CD4-positive, alpha-beta memory T cell (primary cell): ENCODE measurements around the gene IFNGR1. TPM values are rescaled to one million over a fixed set of nuclear protein-coding genes. Genes with fewer than 3 reads are reported as not detected.

Experiments used
- CTCF ChIA-PET: fragments of 350-600 bp; sonication (Branson Sonifier 250); formaldehyde crosslinking; loops from one replicate; lab custom pipeline; 2021; ENCODE audit warnings: inconsistent platforms; ENCODE audit not compliant: partially characterized antibody; lab: Charles Lee
- POLR2A ChIA-PET: fragments of 350-600 bp; sonication (Branson Sonifier 250); formaldehyde crosslinking; loops from one replicate; lab custom pipeline; 2021; ENCODE audit not compliant: partially characterized antibody; lab: Charles Lee
- DNase-seq, 5 donors: peaks; one replicate each; pipeline versions ENCODE4 v3.0.0 to v3.0.0-alpha.2; 2020 to 2022; ENCODE audit warnings: mixed read lengths in 1 of 5
- H3K27ac ChIP-seq: one replicate; pipeline ENCODE4 v1.7.0; 2013; ENCODE audit warnings: low read depth, low read length
- H3K27me3 ChIP-seq: 2 replicates; pipeline ENCODE4 v1.7.0; 2013; ENCODE audit warnings: mild to moderate bottlenecking, low read length, moderate library complexity; ENCODE audit not compliant: insufficient read depth
- H3K36me3 ChIP-seq: 2 replicates; pipeline ENCODE4 v1.7.0; 2013; ENCODE audit warnings: mild to moderate bottlenecking, low read length, moderate library complexity; ENCODE audit not compliant: insufficient read depth
- H3K4me1 ChIP-seq: 2 replicates; pipeline ENCODE4 v1.7.0; 2013; ENCODE audit warnings: mild to moderate bottlenecking, low read length, moderate library complexity; ENCODE audit not compliant: insufficient read depth
- H3K4me3 ChIP-seq, 2 donors: one replicate each; pipeline ENCODE4 v1.7.0; 2013; ENCODE audit warnings: low read length in 2 of 2, mild to moderate bottlenecking in 1 of 2
- H3K9me3 ChIP-seq, 2 donors: one replicate each; pipeline ENCODE4 v1.7.0; 2013; ENCODE audit warnings: low read length in 2 of 2, control low read depth in 1 of 2; ENCODE audit not compliant: control insufficient read depth in 1 of 2
- H3K27ac Mint-ChIP-seq, 7 donors: one replicate each; pipeline ENCODE4 v1.8.0; 2020 to 2021; ENCODE audit warnings: mixed read lengths in 7 of 7, mild to moderate bottlenecking in 6 of 7, inconsistent platforms in 3 of 7, moderate library complexity in 3 of 7
- H3K27me3 Mint-ChIP-seq, 2 donors: one replicate each; pipeline ENCODE4 v1.8.0; 2020 to 2021; ENCODE audit warnings: mixed read lengths in 2 of 2
- H3K36me3 Mint-ChIP-seq, 2 donors: one replicate each; pipeline ENCODE4 v1.8.0; 2020 to 2021; ENCODE audit warnings: mixed read lengths in 2 of 2, inconsistent platforms in 1 of 2, mild to moderate bottlenecking in 1 of 2
- H3K4me1 Mint-ChIP-seq, 4 donors: one replicate each; pipeline ENCODE4 v1.8.0; 2020 to 2021; ENCODE audit warnings: mixed read lengths in 4 of 4, mild to moderate bottlenecking in 1 of 4
- H3K4me3 Mint-ChIP-seq, 8 donors: one replicate each; pipeline ENCODE4 v1.8.0; 2020 to 2021; ENCODE audit warnings: mixed read lengths in 8 of 8, mild to moderate bottlenecking in 7 of 8, moderate library complexity in 6 of 8, inconsistent platforms in 3 of 8
- H3K9me3 Mint-ChIP-seq, 8 donors: one replicate each; pipeline ENCODE4 v1.8.0; 2020 to 2021; ENCODE audit warnings: mixed read lengths in 8 of 8, mild to moderate bottlenecking in 5 of 8, inconsistent platforms in 3 of 8, moderate library complexity in 1 of 8
- intact Hi-C: fragments of 100-400 bp; cut with micrococcal nuclease; formaldehyde crosslinking; loops from one replicate; pipeline ENCODE4 v1.15.1; 2023
- polyA plus RNA-seq, 2 donors: library from polyadenylated mRNA; unstranded; fragments of 300-500 nt; fragmentation: Illumina TruSeq; gene quantifications; one replicate each; pipeline ENCODE4 v1.2.3, GENCODE V29; 2021
- total RNA-seq, 2 experiments: library from RNA; stranded (reverse); gene quantifications; one replicate each; pipeline ENCODE4 v1.2.3, GENCODE V29; 2021

Gene IFNGR1
- total and polyA plus RNA-seq, 4 experiments from 2014 or later = 38.3 to 57.9 (median 39.9) TPM

- Mint-ChIP-seq H3K36me3 (peaks cover 0 to 6% of the 10 kb centered on the region in 2 donors), H3K4me3 (no peak overlapping the region), H3K27ac (no peak overlapping the region), H3K27me3 (no peaks in the 10 kb centered on the region), H3K4me1 (peaks cover 34 to 54% (median 46%) of the 10 kb centered on the region in 4 donors), H3K9me3 (peaks cover 2 to 11% (median 6%) of the 10 kb centered on the region in 8 donors)
- POLR2A ChIA-PET = interaction anchor here (0.8 kb wide), 1 partner anchor 16 kb away, joined by 4 read pairs; no protein-coding TSS in a partner anchor
- Histone ChIP-seq H3K4me1 (peaks cover 48% of the 10 kb centered on the region), H3K4me3 (no peak overlapping the region), H3K9me3 (no peaks in the 10 kb centered on the region), H3K36me3 (no peaks in the 10 kb centered on the region), H3K27ac (no peak overlapping the region), H3K27me3 (no peaks in the 10 kb centered on the region)
- CTCF ChIA-PET = interaction anchor here (0.6 to 1.5 kb wide), 4 partner anchors 10 to 97 kb away, joined by 3 to 6 read pairs (median 4); no protein-coding TSS in a partner anchor
- intact Hi-C loops = no loop called here
- DNase-seq = no peak
Observed at GRCh38 chr6:137236581-137237355, 17.6 kb upstream of the IFNGR1 start.

GRCh38 chr6:137235686-137236085, 16.5 kb upstream of the IFNGR1 start:
- peaks cover 0 to 6% of the 10 kb centered on the region in 2 donors for H3K36me3 Mint-ChIP-seq
- H3K4me3 ChIP-seq = no peak overlapping the region
- no peaks in the 10 kb centered on the region for H3K9me3 ChIP-seq
- POLR2A ChIA-PET = interaction anchor here (7.0 kb wide), 1 partner anchor 13 kb away, joined by 66 read pairs; the partner anchor contains the start of gene IFNGR1
- CTCF ChIA-PET = interaction anchor here (0.7 kb wide), 1 partner anchor 79 kb away, joined by 4 read pairs; no protein-coding TSS in a partner anchor
- H3K27ac Mint-ChIP-seq = peak overlapping the region in 1 of 7 donors; percentile 60
- intact Hi-C loops = no loop called here
- no peaks in the 10 kb centered on the region for H3K27me3 ChIP-seq
- no peak for DNase-seq
- no peaks in the 10 kb centered on the region for H3K36me3 ChIP-seq
- peak overlapping the region in 1 of 8 donors; percentile 35 for H3K4me3 Mint-ChIP-seq
- peaks cover 38 to 65% (median 55%) of the 10 kb centered on the region in 4 donors for H3K4me1 Mint-ChIP-seq
- H3K4me1 ChIP-seq = peaks cover 57% of the 10 kb centered on the region
- no peaks in the 10 kb centered on the region for H3K27me3 Mint-ChIP-seq
- no peak overlapping the region for H3K27ac ChIP-seq
- peaks cover 2 to 11% (median 6%) of the 10 kb centered on the region in 8 donors for H3K9me3 Mint-ChIP-seq

- H3K27ac ChIP-seq = no peak overlapping the region
- peaks cover 60% of the 10 kb centered on the region for H3K4me1 ChIP-seq
- H3K4me3 Mint-ChIP-seq = peak overlapping the region in 7 of 8 donors; percentile 57 to 87 (median 72)
- H3K9me3 Mint-ChIP-seq = peaks cover 2 to 11% (median 6%) of the 10 kb centered on the region in 8 donors
- no peak overlapping the region for H3K4me3 ChIP-seq
- H3K27me3 Mint-ChIP-seq = no peaks in the 10 kb centered on the region
- H3K27ac Mint-ChIP-seq = peak overlapping the region; percentile 31 to 90 (median 87)
- no peaks in the 10 kb centered on the region for H3K36me3 ChIP-seq
- DNase-seq = peak; percentile 41 to 52 (median 43)
- CTCF ChIA-PET = interaction anchor here (0.9 kb wide), 2 partner anchors 14 to 140 kb away, joined by 3 read pairs; no protein-coding TSS in a partner anchor
- POLR2A ChIA-PET = interaction anchor here (0.7 to 7.0 kb wide), 3 partner anchors 12 to 1904 kb away, joined by 3 to 66 read pairs (median 3); partner anchors contain the start of gene IFNGR1
- peaks cover 0 to 6% of the 10 kb centered on the region in 2 donors for H3K36me3 Mint-ChIP-seq
- intact Hi-C loops = loop anchor here (1.0 to 5.0 kb wide), 2 partner anchors 15 to 33 kb away; partner anchors contain the start of gene IFNGR1
- H3K4me1 Mint-ChIP-seq = peaks cover 43 to 70% (median 61%) of the 10 kb centered on the region in 4 donors
- no peaks in the 10 kb centered on the region for H3K27me3 ChIP-seq
- no peaks in the 10 kb centered on the region for H3K9me3 ChIP-seq
Observed at GRCh38 chr6:137233911-137234863, 15.0 kb upstream of the IFNGR1 start.

- ChIA-PET POLR2A (interaction anchor here (1.1 to 7.0 kb wide), 3 partner anchors 8 to 14 kb away, joined by 7 to 66 read pairs (median 16); partner anchors contain the start of gene IFNGR1), CTCF (interaction anchor here (0.6 to 1.4 kb wide), 8 partner anchors 8 to 467 kb away, joined by 3 to 7 read pairs (median 3); no protein-coding TSS in a partner anchor)
- H3K4me1 ChIP-seq = peaks cover 81% of the 10 kb centered on the region
- no peaks in the 10 kb centered on the region for H3K36me3 ChIP-seq
- H3K4me3 ChIP-seq = peak overlapping the region in 1 of 2 donors; percentile 22
- Mint-ChIP-seq H3K27me3 (no peaks in the 10 kb centered on the region), H3K27ac (peak overlapping the region; percentile 2 to 86 (median 82)), H3K36me3 (no peaks in the 10 kb centered on the region), H3K4me1 (peaks cover 53 to 89% (median 75%) of the 10 kb centered on the region in 4 donors), H3K9me3 (peaks cover 0 to 2% (median 0%) of the 10 kb centered on the region in 8 donors), H3K4me3 (peak overlapping the region; percentile 37 to 89 (median 75))
- no peaks in the 10 kb centered on the region for H3K9me3 ChIP-seq
- intact Hi-C loops = loop anchor here (5.0 kb wide), 1 partner anchor 35 kb away; no protein-coding TSS in a partner anchor
- DNase-seq = peak in 4 of 5 donors; percentile 53 to 63 (median 60)
- no peaks in the 10 kb centered on the region for H3K27me3 ChIP-seq
- no peak overlapping the region for H3K27ac ChIP-seq
Observed at GRCh38 chr6:137231895-137232294, 12.7 kb upstream of the IFNGR1 start.

GRCh38 chr6:137230956-137231555, 11.9 kb upstream of the IFNGR1 start:
- Mint-ChIP-seq H3K27ac (peak overlapping the region in 6 of 7 donors; percentile 60 to 86 (median 82)), H3K4me3 (peak overlapping the region in 5 of 8 donors; percentile 3 to 89 (median 16)), H3K36me3 (no peaks in the 10 kb centered on the region), H3K27me3 (no peaks in the 10 kb centered on the region), H3K9me3 (peaks cover 0 to 2% (median 0%) of the 10 kb centered on the region in 8 donors), H3K4me1 (peaks cover 55 to 88% (median 74%) of the 10 kb centered on the region in 4 donors)
- Histone ChIP-seq H3K9me3 (no peaks in the 10 kb centered on the region), H3K4me1 (peaks cover 81% of the 10 kb centered on the region), H3K27me3 (no peaks in the 10 kb centered on the region), H3K27ac (no peak overlapping the region), H3K36me3 (no peaks in the 10 kb centered on the region), H3K4me3 (no peak overlapping the region)
- CTCF ChIA-PET = interaction anchor here (0.9 to 1.4 kb wide), 3 partner anchors 8 to 184 kb away, joined by 3 to 7 read pairs (median 3); no protein-coding TSS in a partner anchor
- DNase-seq = no peak
- POLR2A ChIA-PET = interaction anchor here (0.7 to 7.0 kb wide), 5 partner anchors 9 to 933 kb away, joined by 3 to 66 read pairs (median 7); partner anchors contain the start of gene IFNGR1
- intact Hi-C loops = loop anchor here (5.0 kb wide), 1 partner anchor 36 kb away; no protein-coding TSS in a partner anchor

GRCh38 chr6:137230547-137230946, 11.4 kb upstream of the IFNGR1 start:
- Mint-ChIP-seq H3K4me3 (peak overlapping the region in 2 of 8 donors; percentile 3 to 39), H3K9me3 (peaks cover 0 to 2% (median 0%) of the 10 kb centered on the region in 8 donors), H3K27ac (peak overlapping the region in 6 of 7 donors; percentile 14 to 86 (median 52)), H3K27me3 (no peaks in the 10 kb centered on the region), H3K36me3 (no peaks in the 10 kb centered on the region), H3K4me1 (peaks cover 55 to 85% (median 71%) of the 10 kb centered on the region in 4 donors)
- no peak overlapping the region for H3K27ac ChIP-seq
- ChIA-PET CTCF (no interaction called here), POLR2A (interaction anchor here (0.7 to 7.0 kb wide), 4 partner anchors 8 to 934 kb away, joined by 3 to 66 read pairs (median 12); partner anchors contain the start of gene IFNGR1)
- H3K4me1 ChIP-seq = peaks cover 84% of the 10 kb centered on the region
- H3K27me3 ChIP-seq = no peaks in the 10 kb centered on the region
- no peaks in the 10 kb centered on the region for H3K36me3 ChIP-seq
- no peaks in the 10 kb centered on the region for H3K9me3 ChIP-seq
- no peak overlapping the region for H3K4me3 ChIP-seq
- DNase-seq = no peak
- intact Hi-C loops = loop anchor here (5.0 kb wide), 1 partner anchor 37 kb away; no protein-coding TSS in a partner anchor
